Measurements from ENCODE around the gene GALNT17. TPM values are rescaled to one million over a fixed set of nuclear protein-coding genes. Genes with fewer than 3 reads are reported as not detected.

The GALNT17 gene
- total and polyA plus RNA-seq, 4 donors = 1.3 to 22.4 (median 4.0) TPM

DNA sequence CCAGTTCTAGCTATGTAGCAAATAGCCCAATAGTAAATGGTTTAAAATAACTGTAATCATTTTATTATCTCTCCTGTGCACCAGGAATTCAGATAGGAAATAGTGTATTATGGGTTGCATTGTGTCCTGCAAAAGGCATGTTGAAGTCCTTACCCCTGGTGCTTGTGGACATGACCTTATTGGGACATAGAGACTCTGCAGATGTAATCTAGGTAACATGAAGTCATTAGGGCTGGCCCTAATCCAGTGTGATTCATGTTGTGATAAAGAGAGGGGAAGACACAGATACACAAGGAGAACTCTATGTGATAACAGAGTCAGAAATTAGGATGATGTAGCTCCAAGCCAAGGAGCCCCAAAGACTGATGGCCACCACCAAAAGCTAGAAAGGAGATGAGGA lies 462.8 kb downstream of the GALNT17 start:
- Histone ChIP-seq H3K9me3 (ENCODE audit: control insufficient read depth, low read length) (no peaks in the 10 kb centered on the region), H3K4me1 (ENCODE audit: control insufficient read depth in 1 of 2, insufficient read depth in 2 of 2, low read length in 2 of 2) (no peaks in the 10 kb centered on the region), H3K27me3 (ENCODE audit: control insufficient read depth in 1 of 2, insufficient read depth in 2 of 2, low read length in 1 of 2) (no peaks in the 10 kb centered on the region), H3K4me3 (ENCODE audit: low read length in 2 of 2) (no peak overlapping the region), H3K27ac (ENCODE audit: low read depth in 1 of 2, low read length in 2 of 2) (no peak overlapping the region), H3K36me3 (ENCODE audit: control insufficient read depth in 1 of 2, insufficient read depth in 2 of 2, low read length in 1 of 2) (no peaks in the 10 kb centered on the region)
- no peak for DNase-seq
- no peak for ATAC-seq (ENCODE audit: low FRiP score)
- intact Hi-C loops (cut with DNase I) = no loop called here

DNA sequence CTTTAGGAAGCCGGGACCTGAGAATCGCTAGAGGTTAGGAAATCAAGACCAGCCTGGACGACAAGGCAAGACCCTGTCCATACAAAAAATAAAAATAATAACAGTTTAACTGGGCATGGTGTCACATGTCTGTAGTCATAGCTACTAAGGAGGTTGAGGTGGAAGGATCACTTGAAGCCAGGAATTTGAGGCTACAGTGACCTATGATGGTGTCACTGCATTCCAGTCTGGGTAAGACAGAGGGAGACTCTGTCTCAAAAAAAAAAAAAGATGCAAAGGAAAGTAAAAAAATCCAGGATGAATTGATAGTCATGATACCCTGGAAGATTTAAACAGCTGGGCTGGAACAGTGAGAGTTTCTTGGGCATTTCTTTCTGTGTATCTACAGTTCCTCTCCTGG lies 463.2 kb downstream of the GALNT17 start:
- DNase-seq (no peak), ATAC-seq (ENCODE audit: low FRiP score) (no peak)
- no peak overlapping the region for H3K4me3 ChIP-seq (ENCODE audit: low read length in 2 of 2)
- H3K36me3 ChIP-seq (ENCODE audit: control insufficient read depth in 1 of 2, insufficient read depth in 2 of 2, low read length in 1 of 2) = no peaks in the 10 kb centered on the region
- H3K9me3 ChIP-seq (ENCODE audit: control insufficient read depth, low read length) = no peaks in the 10 kb centered on the region
- no peaks in the 10 kb centered on the region for H3K4me1 ChIP-seq (ENCODE audit: control insufficient read depth in 1 of 2, insufficient read depth in 2 of 2, low read length in 2 of 2)
- no peaks in the 10 kb centered on the region for H3K27me3 ChIP-seq (ENCODE audit: control insufficient read depth in 1 of 2, insufficient read depth in 2 of 2, low read length in 1 of 2)
- intact Hi-C loops (cut with DNase I) = no loop called here
- no peak overlapping the region for H3K27ac ChIP-seq (ENCODE audit: low read depth in 1 of 2, low read length in 2 of 2)
- 86 to 92% methylated on average over 3 of the region's 3 CpGs for WGBS, 2 donors

DNA sequence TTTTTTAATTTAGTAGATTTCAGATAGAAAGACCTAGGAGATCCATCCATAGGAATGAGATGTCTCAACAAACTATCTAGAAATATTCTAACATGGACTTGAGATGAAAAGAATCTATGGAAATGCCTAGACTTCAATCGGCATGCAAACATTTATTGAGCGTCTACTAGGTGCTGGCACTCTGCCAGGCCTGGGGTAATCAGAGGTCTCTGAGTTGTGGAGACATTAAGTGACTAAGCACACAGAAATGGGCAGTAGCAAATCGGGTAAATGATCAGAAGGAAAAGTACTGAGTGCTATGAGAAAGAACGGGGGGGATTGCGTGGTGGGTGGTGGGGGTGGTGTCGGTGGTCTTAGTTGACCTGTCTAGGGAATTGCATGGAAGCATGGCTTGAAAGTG lies 466.6 kb downstream of the GALNT17 start:
- no peak for ATAC-seq (ENCODE audit: low FRiP score)
- Histone ChIP-seq H3K27ac (ENCODE audit: low read depth in 1 of 2, low read length in 2 of 2) (no peak overlapping the region), H3K9me3 (ENCODE audit: control insufficient read depth, low read length) (no peaks in the 10 kb centered on the region), H3K27me3 (ENCODE audit: control insufficient read depth in 1 of 2, insufficient read depth in 2 of 2, low read length in 1 of 2) (no peaks in the 10 kb centered on the region), H3K4me1 (ENCODE audit: control insufficient read depth in 1 of 2, insufficient read depth in 2 of 2, low read length in 2 of 2) (no peaks in the 10 kb centered on the region), H3K36me3 (ENCODE audit: control insufficient read depth in 1 of 2, insufficient read depth in 2 of 2, low read length in 1 of 2) (no peaks in the 10 kb centered on the region), H3K4me3 (ENCODE audit: low read length in 2 of 2) (no peak overlapping the region)
- intact Hi-C loops (cut with DNase I) = no loop called here
- 83 to 88% methylated on average over 6 of the region's 6 CpGs for WGBS, 2 donors
- DNase-seq = no peak

GRCh38 chr7:71601851-71602250 lies 469.9 kb downstream of the GALNT17 start:
- no peak overlapping the region for H3K4me3 ChIP-seq (ENCODE audit: low read length in 2 of 2)
- no peaks in the 10 kb centered on the region for H3K9me3 ChIP-seq (ENCODE audit: control insufficient read depth, low read length)
- H3K36me3 ChIP-seq (ENCODE audit: control insufficient read depth in 1 of 2, insufficient read depth in 2 of 2, low read length in 1 of 2) = no peaks in the 10 kb centered on the region
- WGBS, 2 donors = 68 to 69% methylated on average over 6 of the region's 6 CpGs
- no peak for ATAC-seq (ENCODE audit: low FRiP score)
- DNase-seq = no peak
- no peaks in the 10 kb centered on the region for H3K27me3 ChIP-seq (ENCODE audit: control insufficient read depth in 1 of 2, insufficient read depth in 2 of 2, low read length in 1 of 2)
- H3K4me1 ChIP-seq (ENCODE audit: control insufficient read depth in 1 of 2, insufficient read depth in 2 of 2, low read length in 2 of 2) = no peaks in the 10 kb centered on the region
- intact Hi-C loops (cut with DNase I) = no loop called here
- H3K27ac ChIP-seq (ENCODE audit: low read depth in 1 of 2, low read length in 2 of 2) = no peak overlapping the region

DNA sequence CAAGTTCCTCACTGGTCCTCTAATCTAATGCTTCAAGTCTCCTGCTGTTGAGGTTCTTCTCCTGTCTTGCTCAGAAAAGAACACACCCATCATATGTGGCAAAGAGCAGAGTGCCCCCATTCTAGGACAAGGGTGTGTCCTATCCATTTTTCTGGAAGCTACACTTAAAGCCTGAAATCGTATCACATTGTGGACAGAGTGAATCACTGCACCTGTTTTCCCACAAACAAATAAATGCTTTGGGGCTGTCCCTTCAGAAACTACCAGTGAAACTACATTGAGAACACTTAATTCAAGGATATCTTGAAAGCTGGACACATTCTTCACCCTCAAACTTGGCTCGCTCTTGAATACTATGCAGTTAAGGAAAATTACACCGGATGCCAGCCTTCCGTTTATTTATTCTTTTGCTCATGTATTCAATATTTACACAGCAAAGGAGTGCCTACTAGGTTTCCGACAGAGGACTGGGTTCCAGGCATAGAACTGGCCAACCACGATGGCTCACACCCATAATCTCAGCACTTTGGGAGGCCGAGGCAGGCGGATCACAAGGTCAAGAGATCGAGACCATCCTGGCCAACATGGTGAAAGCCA lies 473.0 kb downstream of the GALNT17 start:
- Histone ChIP-seq H3K27ac (ENCODE audit: low read depth in 1 of 2, low read length in 2 of 2) (no peak overlapping the region), H3K36me3 (ENCODE audit: control insufficient read depth in 1 of 2, insufficient read depth in 2 of 2, low read length in 1 of 2) (no peaks in the 10 kb centered on the region), H3K9me3 (ENCODE audit: control insufficient read depth, low read length) (no peaks in the 10 kb centered on the region), H3K27me3 (ENCODE audit: control insufficient read depth in 1 of 2, insufficient read depth in 2 of 2, low read length in 1 of 2) (no peaks in the 10 kb centered on the region), H3K4me1 (ENCODE audit: control insufficient read depth in 1 of 2, insufficient read depth in 2 of 2, low read length in 2 of 2) (no peaks in the 10 kb centered on the region), H3K4me3 (ENCODE audit: low read length in 2 of 2) (no peak overlapping the region)
- WGBS, 2 donors = 6 to 8% methylated on average over 9 of the region's 9 CpGs
- no peak for ATAC-seq (ENCODE audit: low FRiP score)
- no peak for DNase-seq
- intact Hi-C loops (cut with DNase I) = no loop called here

DNA sequence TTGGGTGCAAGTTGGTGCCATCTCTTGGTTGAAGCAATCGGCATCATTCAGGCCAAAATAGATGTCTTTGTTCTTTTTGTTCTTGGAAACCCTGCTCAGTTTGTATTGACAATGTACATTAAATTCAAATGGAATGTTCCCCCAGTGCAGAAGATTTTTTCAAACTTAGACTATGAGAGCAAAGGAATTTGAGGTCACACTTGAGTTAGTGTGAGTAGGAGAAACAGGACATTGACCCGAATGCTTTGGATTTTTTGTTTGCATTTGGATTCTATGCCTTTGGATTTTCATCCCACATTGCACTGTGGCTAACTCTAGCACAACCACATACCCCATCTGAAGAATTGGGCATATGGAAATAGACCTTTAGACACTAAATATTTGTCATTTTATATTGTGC lies 480.0 kb downstream of the GALNT17 start:
- H3K9me3 ChIP-seq (ENCODE audit: control insufficient read depth, low read length) = no peaks in the 10 kb centered on the region
- H3K27ac ChIP-seq (ENCODE audit: low read depth in 1 of 2, low read length in 2 of 2) = no peak overlapping the region
- H3K36me3 ChIP-seq (ENCODE audit: control insufficient read depth in 1 of 2, insufficient read depth in 2 of 2, low read length in 1 of 2) = no peaks in the 10 kb centered on the region
- intact Hi-C loops (cut with DNase I) = no loop called here
- no peak for DNase-seq
- no peaks in the 10 kb centered on the region for H3K27me3 ChIP-seq (ENCODE audit: control insufficient read depth in 1 of 2, insufficient read depth in 2 of 2, low read length in 1 of 2)
- peaks cover 4% of the 10 kb centered on the region in 2 donors for H3K4me1 ChIP-seq (ENCODE audit: control insufficient read depth in 1 of 2, insufficient read depth in 2 of 2, low read length in 2 of 2)
- no peak overlapping the region for H3K4me3 ChIP-seq (ENCODE audit: low read length in 2 of 2)
- 84 to 89% methylated on average over 2 of the region's 2 CpGs for WGBS, 2 donors
- no peak for ATAC-seq (ENCODE audit: low FRiP score)

DNA sequence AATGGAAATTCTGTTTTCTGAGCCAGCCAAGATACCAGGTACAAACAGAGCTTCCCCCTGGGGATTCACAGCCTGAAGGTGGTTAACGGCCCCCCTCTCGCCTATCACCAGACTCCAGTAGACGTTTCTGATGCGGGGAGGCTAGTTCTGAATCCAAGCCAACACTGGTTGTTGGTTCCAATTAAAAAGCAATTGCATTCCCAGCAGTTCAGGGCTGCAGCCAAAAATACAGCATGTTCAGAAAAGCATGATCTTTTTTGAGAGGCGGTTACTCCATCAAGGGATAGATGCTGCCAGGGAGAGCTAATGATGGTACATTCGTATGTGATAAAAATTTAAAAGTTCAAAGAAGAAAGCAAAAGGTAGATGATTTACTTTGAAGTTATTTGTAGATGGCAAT lies 481.0 kb downstream of the GALNT17 start:
- peak overlapping the region in 1 of 2 donors; percentile 10 for H3K27ac ChIP-seq (ENCODE audit: low read depth in 1 of 2, low read length in 2 of 2)
- 3 to 5% methylated on average over 6 of the region's 6 CpGs for WGBS, 2 donors

GRCh38 chr7:71613313-71613712 lies 481.4 kb downstream of the GALNT17 start:
- intact Hi-C loops (cut with DNase I) = no loop called here
- peaks cover 4% of the 10 kb centered on the region in 2 donors for H3K4me1 ChIP-seq (ENCODE audit: control insufficient read depth in 1 of 2, insufficient read depth in 2 of 2, low read length in 2 of 2)
- H3K27me3 ChIP-seq (ENCODE audit: control insufficient read depth in 1 of 2, insufficient read depth in 2 of 2, low read length in 1 of 2) = no peaks in the 10 kb centered on the region
- 28 to 32% methylated on average over 3 of the region's 3 CpGs for WGBS, 2 donors
- no peak for DNase-seq
- no peak for ATAC-seq (ENCODE audit: low FRiP score)
- H3K9me3 ChIP-seq (ENCODE audit: control insufficient read depth, low read length) = no peaks in the 10 kb centered on the region
- no peaks in the 10 kb centered on the region for H3K36me3 ChIP-seq (ENCODE audit: control insufficient read depth in 1 of 2, insufficient read depth in 2 of 2, low read length in 1 of 2)
- no peak overlapping the region for H3K27ac ChIP-seq (ENCODE audit: low read depth in 1 of 2, low read length in 2 of 2)
- H3K4me3 ChIP-seq (ENCODE audit: low read length in 2 of 2) = no peak overlapping the region

More for the DNA sequence above, 481.0 kb downstream of the GALNT17 start:
- ATAC-seq (ENCODE audit: low FRiP score) = peak; percentile 22
- H3K4me1 ChIP-seq (ENCODE audit: control insufficient read depth in 1 of 2, insufficient read depth in 2 of 2, low read length in 2 of 2) = peaks cover 4% of the 10 kb centered on the region in 2 donors
- no peaks in the 10 kb centered on the region for H3K36me3 ChIP-seq (ENCODE audit: control insufficient read depth in 1 of 2, insufficient read depth in 2 of 2, low read length in 1 of 2)
- H3K9me3 ChIP-seq (ENCODE audit: control insufficient read depth, low read length) = no peaks in the 10 kb centered on the region
- H3K27me3 ChIP-seq (ENCODE audit: control insufficient read depth in 1 of 2, insufficient read depth in 2 of 2, low read length in 1 of 2) = no peaks in the 10 kb centered on the region
- H3K4me3 ChIP-seq (ENCODE audit: low read length in 2 of 2) = no peak overlapping the region
- no peak for DNase-seq
- intact Hi-C loops (cut with DNase I) = no loop called here

DNA sequence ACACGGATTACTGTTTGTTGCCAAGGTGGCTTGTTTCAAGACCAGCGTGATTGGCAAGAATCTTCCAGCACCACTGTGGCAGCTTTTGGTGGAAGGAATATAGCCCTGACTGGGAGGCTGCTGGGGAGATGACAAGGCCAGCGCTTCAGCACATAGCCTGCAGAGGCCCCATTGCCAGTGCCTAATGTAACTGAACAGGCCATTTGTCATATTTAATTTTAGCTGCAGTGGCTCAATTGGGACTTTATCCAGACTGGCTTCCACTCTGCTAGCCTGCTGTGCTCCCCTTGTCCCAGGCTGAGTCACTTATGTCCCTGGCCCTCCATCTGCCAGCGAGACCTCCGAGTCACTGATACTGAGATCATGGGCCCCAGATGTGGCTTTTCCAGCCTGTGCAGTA lies 483.1 kb downstream of the GALNT17 start:
- ATAC-seq (ENCODE audit: low FRiP score) = peak; percentile 77

More for the DNA sequence above, 483.1 kb downstream of the GALNT17 start:
- no peaks in the 10 kb centered on the region for H3K36me3 ChIP-seq (ENCODE audit: control insufficient read depth in 1 of 2, insufficient read depth in 2 of 2, low read length in 1 of 2)
- intact Hi-C loops (cut with DNase I) = loop anchor here in 1 of 2 donors (1.0 kb wide), 1 partner anchor 19 kb away; no protein-coding TSS in a partner anchor
- WGBS, 2 donors = 8% methylated on average over 5 of the region's 5 CpGs
- no peaks in the 10 kb centered on the region for H3K27me3 ChIP-seq (ENCODE audit: control insufficient read depth in 1 of 2, insufficient read depth in 2 of 2, low read length in 1 of 2)
- peak; percentile 75 to 81 for DNase-seq
- peaks cover 4% of the 10 kb centered on the region in 2 donors for H3K4me1 ChIP-seq (ENCODE audit: control insufficient read depth in 1 of 2, insufficient read depth in 2 of 2, low read length in 2 of 2)
- peak overlapping the region in 1 of 2 donors; percentile 86 for H3K27ac ChIP-seq (ENCODE audit: low read depth in 1 of 2, low read length in 2 of 2)
- H3K9me3 ChIP-seq (ENCODE audit: control insufficient read depth, low read length) = no peaks in the 10 kb centered on the region
- H3K4me3 ChIP-seq (ENCODE audit: low read length in 2 of 2) = no peak overlapping the region
